ES-I3 (cell line): ENCODE data around the gene SLC7A14.

Source experiments
- H3K36me3 ChIP-seq: 2 replicates; pipeline ENCODE4 v1.6.1; 2013; ENCODE audit warnings: mild to moderate bottlenecking, low read length, control low read depth, moderate library complexity; ENCODE audit not compliant: insufficient read depth
- H3K4me1 ChIP-seq: 2 replicates; pipeline ENCODE4 v1.6.1; 2013; ENCODE audit warnings: mild to moderate bottlenecking, control low read depth, low read length; ENCODE audit not compliant: insufficient read depth
- H3K9ac ChIP-seq: 2 replicates; pipeline ENCODE4 v1.6.1; 2013; ENCODE audit warnings: low read depth, mild to moderate bottlenecking, low read length, moderate library complexity
- H3K9me3 ChIP-seq: 2 replicates; pipeline ENCODE4 v1.6.1; 2013; ENCODE audit warnings: mild to moderate bottlenecking, low read length, moderate library complexity; ENCODE audit not compliant: control insufficient read depth, insufficient read depth

SLC7A14 gene

GRCh38 chr3:170471149-170471548 is 114.7 kb downstream of the SLC7A14 start:
- no peaks in the 10 kb centered on the region for H3K36me3 ChIP-seq
- H3K4me1 ChIP-seq = peaks cover 15% of the 10 kb centered on the region
- H3K9me3 ChIP-seq = no peaks in the 10 kb centered on the region
- H3K9ac ChIP-seq = no peak overlapping the region

GRCh38 chr3:170470063-170471016 is 115.5 kb downstream of the SLC7A14 start:
- Histone ChIP-seq H3K36me3 (no peaks in the 10 kb centered on the region), H3K9ac (no peak overlapping the region), H3K9me3 (no peaks in the 10 kb centered on the region), H3K4me1 (peaks cover 13% of the 10 kb centered on the region)

GRCh38 chr3:170469151-170470062 is 116.5 kb downstream of the SLC7A14 start:
- H3K36me3 ChIP-seq = no peaks in the 10 kb centered on the region
- H3K9ac ChIP-seq = no peak overlapping the region
- peaks cover 13% of the 10 kb centered on the region for H3K4me1 ChIP-seq
- H3K9me3 ChIP-seq = no peaks in the 10 kb centered on the region

GRCh38 chr3:170467571-170468147 is 118.2 kb downstream of the SLC7A14 start:
- H3K9me3 ChIP-seq = no peaks in the 10 kb centered on the region
- peaks cover 7% of the 10 kb centered on the region for H3K4me1 ChIP-seq
- H3K36me3 ChIP-seq = no peaks in the 10 kb centered on the region
- no peak overlapping the region for H3K9ac ChIP-seq

GRCh38 chr3:170467007-170467406 is 118.9 kb downstream of the SLC7A14 start:
- Histone ChIP-seq H3K9ac (no peak overlapping the region), H3K9me3 (no peaks in the 10 kb centered on the region), H3K4me1 (peaks cover 7% of the 10 kb centered on the region), H3K36me3 (no peaks in the 10 kb centered on the region)

- H3K4me1 ChIP-seq = peaks cover 6% of the 10 kb centered on the region
- H3K9me3 ChIP-seq = no peaks in the 10 kb centered on the region
- no peaks in the 10 kb centered on the region for H3K36me3 ChIP-seq
- no peak overlapping the region for H3K9ac ChIP-seq
Measured at GRCh38 chr3:170465955-170466354, 119.9 kb downstream of the SLC7A14 start.

GRCh38 chr3:170463011-170463410 is 122.9 kb downstream of the SLC7A14 start:
- H3K9ac ChIP-seq = no peak overlapping the region

GRCh38 chr3:170458285-170458684 is 127.6 kb downstream of the SLC7A14 start:
- Histone ChIP-seq H3K9ac (no peak overlapping the region), H3K9me3 (no peaks in the 10 kb centered on the region), H3K4me1 (no peaks in the 10 kb centered on the region), H3K36me3 (no peaks in the 10 kb centered on the region)

More at GRCh38 chr3:170463011-170463410, 122.9 kb downstream of the SLC7A14 start:
- Histone ChIP-seq H3K4me1 (no peaks in the 10 kb centered on the region), H3K36me3 (no peaks in the 10 kb centered on the region), H3K9me3 (no peaks in the 10 kb centered on the region)

- H3K9ac ChIP-seq = no peak overlapping the region
- H3K4me1 ChIP-seq = no peaks in the 10 kb centered on the region; the same call in 1 of the 2 replicates
- H3K9me3 ChIP-seq = no peaks in the 10 kb centered on the region
- no peaks in the 10 kb centered on the region for H3K36me3 ChIP-seq
Measured at GRCh38 chr3:170454509-170454908, 131.4 kb downstream of the SLC7A14 start.

- no peaks in the 10 kb centered on the region; the same call in 1 of the 2 replicates for H3K4me1 ChIP-seq
- no peaks in the 10 kb centered on the region for H3K9me3 ChIP-seq
- no peak overlapping the region for H3K9ac ChIP-seq
- no peaks in the 10 kb centered on the region for H3K36me3 ChIP-seq
Measured at GRCh38 chr3:170450039-170450438, 135.8 kb downstream of the SLC7A14 start.

- Histone ChIP-seq H3K9ac (no peak overlapping the region), H3K9me3 (no peaks in the 10 kb centered on the region), H3K4me1 (no peaks in the 10 kb centered on the region; the same call in 1 of the 2 replicates)
Measured at GRCh38 chr3:170448584-170448983, 137.3 kb downstream of the SLC7A14 start.

GRCh38 chr3:170443457-170443856 is 142.4 kb downstream of the SLC7A14 start:
- H3K36me3 ChIP-seq = no peaks in the 10 kb centered on the region
- no peaks in the 10 kb centered on the region for H3K9me3 ChIP-seq
- no peak overlapping the region for H3K9ac ChIP-seq
- H3K4me1 ChIP-seq = no peaks in the 10 kb centered on the region

More at GRCh38 chr3:170448584-170448983, 137.3 kb downstream of the SLC7A14 start:
- H3K36me3 ChIP-seq = no peaks in the 10 kb centered on the region

- Histone ChIP-seq H3K9ac (no peak overlapping the region), H3K36me3 (no peaks in the 10 kb centered on the region), H3K9me3 (no peaks in the 10 kb centered on the region), H3K4me1 (no peaks in the 10 kb centered on the region)
Measured at GRCh38 chr3:170442947-170443346, 142.9 kb downstream of the SLC7A14 start.

- Histone ChIP-seq H3K4me1 (no peaks in the 10 kb centered on the region; the same call in 1 of the 2 replicates), H3K9ac (no peak overlapping the region), H3K9me3 (no peaks in the 10 kb centered on the region)
Measured at GRCh38 chr3:170441412-170441811, 144.5 kb downstream of the SLC7A14 start.

More at GRCh38 chr3:170441412-170441811, 144.5 kb downstream of the SLC7A14 start:
- no peaks in the 10 kb centered on the region for H3K36me3 ChIP-seq
